Liver (tissue), 9 donors: Measurements from ENCODE around the gene DDHD1. TPM values are rescaled to one million over a fixed set of nuclear protein-coding genes. Genes with fewer than 3 reads are reported as not detected.

Experiments
- DNase-seq: peaks from one replicate; pipeline ENCODE4 v3.0.0-alpha.2; 2017; ENCODE audit warnings: low spot score
- H3K27ac ChIP-seq, 2 donors: one replicate each; pipeline ENCODE4 v1.7.0; 2013; ENCODE audit warnings: inconsistent platforms in 2 of 2, low read length in 2 of 2, control low read depth in 1 of 2, low read depth in 1 of 2, mild to moderate bottlenecking in 1 of 2
- H3K27me3 ChIP-seq, 4 donors: one replicate each; pipeline versions ENCODE4 v1.6.1 to v1.7.0; 2013; ENCODE audit warnings: low read length in 3 of 4, inconsistent platforms in 1 of 4, mild to moderate bottlenecking in 1 of 4, moderate library complexity in 1 of 4; ENCODE audit not compliant: control insufficient read depth in 4 of 4, insufficient read depth in 4 of 4
- H3K36me3 ChIP-seq, 4 donors: one replicate each; pipeline versions ENCODE4 v1.6.1 to v1.7.0; 2013; ENCODE audit warnings: low read length in 3 of 4, mild to moderate bottlenecking in 3 of 4, low read depth in 1 of 4, moderate library complexity in 1 of 4; ENCODE audit not compliant: control insufficient read depth in 4 of 4, insufficient read depth in 3 of 4
- H3K4me1 ChIP-seq, 4 donors: one replicate each; pipeline versions ENCODE4 v1.6.1 to v1.7.0; 2013; ENCODE audit warnings: low read length in 3 of 4, mild to moderate bottlenecking in 3 of 4, moderate library complexity in 1 of 4; ENCODE audit not compliant: control insufficient read depth in 4 of 4, insufficient read depth in 4 of 4
- H3K4me3 ChIP-seq, 3 donors: one replicate each; pipeline versions ENCODE4 v1.6.1 to v1.7.0; 2013; ENCODE audit warnings: low read length in 3 of 3, control low read depth in 1 of 3, low read depth in 1 of 3, mild to moderate bottlenecking in 1 of 3
- H3K9ac ChIP-seq, 2 donors: one replicate each; pipeline ENCODE4 v1.7.0; 2013; ENCODE audit warnings: low read length in 2 of 2, mild to moderate bottlenecking in 2 of 2, moderate library complexity in 2 of 2, control low read depth in 1 of 2, low read depth in 1 of 2
- H3K9me3 ChIP-seq, 4 donors: one replicate each; pipeline versions ENCODE4 v1.6.1 to v1.7.0; 2013; ENCODE audit warnings: low read length in 3 of 4; ENCODE audit not compliant: control insufficient read depth in 4 of 4
- ATF3 ChIP-seq: IDR thresholded peaks from 2 replicates; pipeline ENCODE4 v1.6.1; 2016; ENCODE audit warnings: antibody characterized with exemption
- EGR1 ChIP-seq, 2 donors: IDR thresholded peaks; 2 replicates each; pipeline ENCODE4 v1.6.1; 2016 to 2018; ENCODE audit warnings: antibody characterized with exemption in 2 of 2, low read depth in 2 of 2
- FOXA1 ChIP-seq: IDR thresholded peaks from 2 replicates; pipeline ENCODE4 v1.6.1; 2016; ENCODE audit warnings: antibody characterized with exemption
- FOXA2 ChIP-seq: IDR thresholded peaks from 2 replicates; pipeline ENCODE4 v1.6.1; 2016; ENCODE audit warnings: antibody characterized with exemption
- HNF4A ChIP-seq, 2 donors: conservative IDR thresholded peaks; 2 replicates each; pipeline ENCODE4 v1.6.1; 2016; ENCODE audit warnings: antibody characterized with exemption in 2 of 2, mild to moderate bottlenecking in 2 of 2
- HNF4G ChIP-seq: IDR thresholded peaks from 2 replicates; pipeline ENCODE4 v1.6.1; 2016; ENCODE audit warnings: antibody characterized with exemption
- JUND ChIP-seq, 2 donors: IDR thresholded peaks; 2 replicates each; pipeline ENCODE4 v1.6.1; 2016; ENCODE audit warnings: antibody characterized with exemption in 2 of 2
- NR2F2 ChIP-seq: IDR thresholded peaks from 2 replicates; pipeline ENCODE4 v1.6.1; 2016; ENCODE audit warnings: antibody characterized with exemption
- RAD21 ChIP-seq, 2 donors: IDR thresholded peaks; 2 replicates each; pipeline ENCODE4 v1.6.1; 2016; ENCODE audit warnings: antibody characterized with exemption in 2 of 2, mild to moderate bottlenecking in 2 of 2
- REST ChIP-seq: IDR thresholded peaks from 2 replicates; pipeline ENCODE4 v1.6.1; 2016; ENCODE audit warnings: antibody characterized with exemption, mild to moderate bottlenecking
- RXRA ChIP-seq, 2 donors: IDR thresholded peaks; 2 replicates each; pipeline ENCODE4 v1.6.1; 2017 to 2018; ENCODE audit warnings: antibody characterized with exemption in 2 of 2, mild to moderate bottlenecking in 1 of 2
- SP1 ChIP-seq: IDR thresholded peaks from 2 replicates; pipeline ENCODE4 v1.6.1; 2018; ENCODE audit warnings: antibody characterized with exemption, mild to moderate bottlenecking
- TAF1 ChIP-seq: conservative IDR thresholded peaks from 2 replicates; pipeline ENCODE4 v1.6.1; 2016; ENCODE audit warnings: antibody characterized with exemption, mild to moderate bottlenecking
- YY1 ChIP-seq: IDR thresholded peaks from 2 replicates; pipeline ENCODE4 v1.6.1; 2016; ENCODE audit warnings: antibody characterized with exemption, mild to moderate bottlenecking
- ZBTB33 ChIP-seq: IDR thresholded peaks from 2 replicates; pipeline ENCODE4 v1.6.1; 2016; ENCODE audit warnings: antibody characterized with exemption
- WGBS: extraction: QIAGEN DNeasy Blood & Tissue Kit; methylation state at CpG from one replicate; pipeline ENCODE4 v1.1.7; 2013; 5-methylcytosine and 5-hydroxymethylcytosine counted together
- polyA plus RNA-seq, 2 donors: library from polyadenylated mRNA; stranded (reverse) in 1 of 2; unstranded in 1 of 2; fragments of 200-250 nt in 1 of 2; fragments of >200 nt in 1 of 2; fragmentation: Nextera tagmentation in 1 of 2; extraction: Ambion mirVana in 1 of 2; gene quantifications; one replicate each; pipeline versions ENCODE4 v1.2.1 to v1.2.3, GENCODE V29; 2013 to 2015
- total RNA-seq, 2 donors: library from RNA; depleted of rRNA; stranded (reverse); fragments of >200 nt; gene quantifications; one replicate each; pipeline ENCODE4 v1.2.3, GENCODE V29; 2014
- TF ChIP-seq, protein P1 (sequence below): fragments of 150-350 bp; IDR thresholded peaks from 2 replicates; pipeline ENCODE4 v1.5.1; 2017; ENCODE audit warnings: improper control_type of control experiment, low read depth, low read length; ENCODE audit not compliant: missing input control
- donor health status: healthy.
- donor health status: healthy.
- donor health status: healthy.
- donor health status: healthy.
- donor health status: healthy.

The DDHD1 gene
- total and polyA plus RNA-seq, 4 donors: 1.3 to 14.3 (median 5.2) TPM

DNA sequence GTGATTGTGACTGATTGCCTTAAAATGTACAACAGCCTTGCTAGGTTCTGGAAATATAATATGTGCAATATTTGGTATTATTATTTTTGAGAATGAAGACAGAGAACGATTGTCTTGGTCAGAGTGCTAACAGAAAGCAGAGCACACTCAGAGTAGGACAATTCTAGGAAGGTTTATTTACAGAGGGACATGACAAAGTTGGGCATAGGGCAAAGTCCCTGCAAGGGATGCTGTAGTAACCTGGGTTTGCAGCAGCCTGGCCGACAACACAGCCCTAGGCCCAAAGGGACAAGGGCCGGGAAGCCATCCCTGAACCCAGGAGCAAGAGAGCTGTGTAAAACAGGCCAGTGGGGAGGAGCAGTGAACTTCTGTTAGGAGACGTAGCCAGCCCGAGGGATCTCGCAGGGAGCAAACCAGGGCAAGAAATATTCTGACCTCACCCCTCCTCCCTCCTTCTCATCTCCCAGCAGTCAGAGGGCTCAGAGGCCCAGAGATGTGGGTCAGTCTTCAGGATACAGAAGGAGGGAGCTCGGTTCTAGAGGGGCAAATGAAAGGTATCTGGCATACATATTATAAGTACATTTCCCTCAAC is 151.2 kb downstream of the DDHD1 start:
- Histone ChIP-seq H3K27ac (no peak overlapping the region), H3K4me1 (peaks cover 0 to 2% (median 0%) of the 10 kb centered on the region in 4 donors), H3K4me3 (no peak overlapping the region), H3K9ac (no peak overlapping the region), H3K36me3 (no peaks in the 10 kb centered on the region), H3K27me3 (no peaks in the 10 kb centered on the region), H3K9me3 (no peaks in the 10 kb centered on the region)
- peak in 1 of 2 donors; percentile 10 for TF ChIP-seq RXRA (IDR thresholded peaks at IDR 0.05)
- TF ChIP-seq HNF4G: no peak
- peak; percentile 10 to 25 for TF ChIP-seq HNF4A (conservative IDR thresholded peaks at IDR 0.05)
- 63% methylated on average over 7 of the region's 7 CpGs for WGBS
- DNase-seq: no peak

- DNase-seq: no peak
- Histone ChIP-seq H3K9ac (no peak overlapping the region), H3K9me3 (no peaks in the 10 kb centered on the region), H3K36me3 (no peaks in the 10 kb centered on the region), H3K4me3 (no peak overlapping the region), H3K27ac (no peak overlapping the region), H3K4me1 (peaks cover 0 to 2% (median 0%) of the 10 kb centered on the region in 4 donors), H3K27me3 (no peaks in the 10 kb centered on the region)
- TF ChIP-seq NR2F2: peak; percentile 19
- no peak for TF ChIP-seq REST
- no peak for TF ChIP-seq EGR1 (IDR thresholded peaks at IDR 0.05; ENCODE audit: low read depth in 2 of 2)
- TF ChIP-seq YY1: no peak
- TF ChIP-seq SP1: no peak
- TF ChIP-seq FOXA2: no peak
- no peak for TF ChIP-seq JUND (IDR thresholded peaks at IDR 0.05)
- no peak for TF ChIP-seq FOXA1
- peak in 1 of 2 donors; percentile 8 for TF ChIP-seq RXRA (IDR thresholded peaks at IDR 0.05)
- TF ChIP-seq, protein P1, sequence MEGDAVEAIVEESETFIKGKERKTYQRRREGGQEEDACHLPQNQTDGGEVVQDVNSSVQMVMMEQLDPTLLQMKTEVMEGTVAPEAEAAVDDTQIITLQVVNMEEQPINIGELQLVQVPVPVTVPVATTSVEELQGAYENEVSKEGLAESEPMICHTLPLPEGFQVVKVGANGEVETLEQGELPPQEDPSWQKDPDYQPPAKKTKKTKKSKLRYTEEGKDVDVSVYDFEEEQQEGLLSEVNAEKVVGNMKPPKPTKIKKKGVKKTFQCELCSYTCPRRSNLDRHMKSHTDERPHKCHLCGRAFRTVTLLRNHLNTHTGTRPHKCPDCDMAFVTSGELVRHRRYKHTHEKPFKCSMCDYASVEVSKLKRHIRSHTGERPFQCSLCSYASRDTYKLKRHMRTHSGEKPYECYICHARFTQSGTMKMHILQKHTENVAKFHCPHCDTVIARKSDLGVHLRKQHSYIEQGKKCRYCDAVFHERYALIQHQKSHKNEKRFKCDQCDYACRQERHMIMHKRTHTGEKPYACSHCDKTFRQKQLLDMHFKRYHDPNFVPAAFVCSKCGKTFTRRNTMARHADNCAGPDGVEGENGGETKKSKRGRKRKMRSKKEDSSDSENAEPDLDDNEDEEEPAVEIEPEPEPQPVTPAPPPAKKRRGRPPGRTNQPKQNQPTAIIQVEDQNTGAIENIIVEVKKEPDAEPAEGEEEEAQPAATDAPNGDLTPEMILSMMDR: no peak
- WGBS: 80% methylated on average over 6 of the region's 6 CpGs
Measured at GRCh38 chr14:52998376-52999015, 154.6 kb downstream of the DDHD1 start.

DNA sequence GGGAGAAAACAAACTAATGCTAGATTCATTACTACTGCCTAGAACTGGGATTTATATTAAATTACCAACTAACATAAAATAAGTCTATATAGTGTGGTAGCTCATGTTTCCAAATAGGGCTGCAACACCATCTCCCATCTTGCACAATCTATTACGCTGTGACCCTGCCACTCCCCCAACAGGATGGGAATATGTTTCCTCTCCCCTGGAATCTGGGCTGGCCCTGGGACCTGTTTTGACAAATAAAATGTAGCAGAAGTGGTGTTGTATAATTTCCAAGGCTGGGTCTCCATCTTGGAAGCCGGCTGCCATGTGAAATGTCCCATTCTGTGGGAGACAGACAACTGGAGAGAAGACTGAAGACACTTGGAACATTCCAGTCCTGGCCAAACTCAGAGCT is 156.6 kb downstream of the DDHD1 start:
- Histone ChIP-seq H3K27ac (no peak overlapping the region), H3K4me1 (peaks cover 0 to under 1% (median 0%) of the 10 kb centered on the region in 4 donors), H3K9ac (no peak overlapping the region), H3K36me3 (no peaks in the 10 kb centered on the region), H3K27me3 (no peaks in the 10 kb centered on the region), H3K4me3 (no peak overlapping the region), H3K9me3 (no peaks in the 10 kb centered on the region)
- no peak for DNase-seq
- TF ChIP-seq REST (no peak), ZBTB33 (no peak), HNF4A (conservative IDR thresholded peaks at IDR 0.05) (no peak), RXRA (IDR thresholded peaks at IDR 0.05) (no peak), TAF1 (no peak), HNF4G (no peak), RAD21 (IDR thresholded peaks at IDR 0.05) (no peak), NR2F2 (no peak), EGR1 (IDR thresholded peaks at IDR 0.05; ENCODE audit: low read depth in 2 of 2) (no peak), ATF3 (no peak)
- WGBS: 93% methylated on average over 2 of the region's 2 CpGs
